Pulmonary artery endothelial cell (primary cell): Measurements from ENCODE around the gene PTGS2. TPM values are rescaled to one million over a fixed set of nuclear protein-coding genes. Genes with fewer than 3 reads are reported as not detected.
A peak's percentile ranks its signal among the peaks of the same experiment; 100 is the strongest.

Experiments used
- DNase-seq: peaks from one replicate; pipeline ENCODE4 v3.0.0-alpha.2; 2011; ENCODE audit warnings: low read depth, low spot score
- total RNA-seq: library from RNA; depleted of rRNA; stranded (reverse); fragments of >200 nt; gene quantifications from 2 replicates; pipeline ENCODE4 v1.2.3, GENCODE V29; 2014

The PTGS2 gene
- total RNA-seq, result 4.9 and 10.0 TPM in 2 replicates

DNA sequence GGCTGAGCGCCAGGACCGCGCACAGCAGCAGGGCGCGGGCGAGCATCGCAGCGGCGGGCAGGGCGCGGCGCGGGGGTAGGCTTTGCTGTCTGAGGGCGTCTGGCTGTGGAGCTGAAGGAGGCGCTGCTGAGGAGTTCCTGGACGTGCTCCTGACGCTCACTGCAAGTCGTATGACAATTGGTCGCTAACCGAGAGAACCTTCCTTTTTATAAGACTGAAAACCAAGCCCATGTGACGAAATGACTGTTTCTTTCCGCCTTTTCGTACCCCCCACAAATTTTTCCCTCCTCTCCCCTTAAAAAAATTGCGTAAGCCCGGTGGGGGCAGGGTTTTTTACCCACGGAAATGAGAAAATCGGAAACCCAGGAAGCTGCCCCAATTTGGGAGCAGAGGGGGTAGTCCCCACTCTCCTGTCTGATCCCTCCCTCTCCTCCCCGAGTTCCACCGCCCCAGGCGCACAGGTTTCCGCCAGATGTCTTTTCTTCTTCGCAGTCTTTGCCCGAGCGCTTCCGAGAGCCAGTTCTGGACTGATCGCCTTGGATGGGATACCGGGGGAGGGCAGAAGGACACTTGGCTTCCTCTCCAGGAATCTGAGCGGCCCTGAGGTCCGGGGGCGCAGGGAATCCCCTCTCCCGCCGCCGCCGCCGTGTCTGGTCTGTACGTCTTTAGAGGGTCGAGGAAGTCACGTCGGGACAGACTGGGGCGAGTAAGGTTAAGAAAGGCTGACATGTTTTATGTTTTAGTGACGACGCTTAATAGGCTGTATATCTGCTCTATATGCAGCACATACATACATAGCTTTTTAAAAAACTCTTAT lies at the start of gene PTGS2:
PTGS2 (minus strand) TSS at position 179 of the 817 bp plus-strand sequence; CDS start at position 46, 133 bp downstream.
- DNase-seq, result peak; percentile 89

DNA sequence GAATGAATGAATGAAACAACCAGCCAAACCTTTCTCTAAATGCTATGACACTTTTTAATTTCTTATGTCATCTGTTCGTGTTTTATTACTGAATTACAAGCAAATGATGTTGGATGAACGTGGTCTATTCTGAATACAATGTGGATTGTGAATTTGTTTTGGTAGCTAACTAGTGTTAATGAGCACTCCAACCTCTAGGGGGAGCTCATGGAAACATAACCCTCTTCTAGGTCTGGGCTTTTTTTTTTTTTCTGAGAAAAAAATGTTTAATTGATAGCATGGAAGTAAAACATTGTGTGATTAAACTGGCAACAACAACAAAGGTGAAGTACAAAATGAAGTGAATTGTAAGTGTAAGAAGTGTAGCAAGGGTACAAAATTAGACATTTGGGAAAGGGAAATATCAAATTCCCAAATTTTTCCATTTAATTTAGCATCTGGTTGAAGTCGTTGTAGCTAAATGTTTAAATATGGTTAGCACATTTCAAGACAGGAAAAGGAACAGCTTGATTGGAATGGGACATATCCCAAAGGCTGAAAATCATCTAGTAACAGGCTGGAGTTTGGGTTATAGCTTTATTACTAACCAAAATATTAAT lies 42.6 kb upstream of the PTGS2 start:
- DNase-seq, result peak; percentile 5

DNA sequence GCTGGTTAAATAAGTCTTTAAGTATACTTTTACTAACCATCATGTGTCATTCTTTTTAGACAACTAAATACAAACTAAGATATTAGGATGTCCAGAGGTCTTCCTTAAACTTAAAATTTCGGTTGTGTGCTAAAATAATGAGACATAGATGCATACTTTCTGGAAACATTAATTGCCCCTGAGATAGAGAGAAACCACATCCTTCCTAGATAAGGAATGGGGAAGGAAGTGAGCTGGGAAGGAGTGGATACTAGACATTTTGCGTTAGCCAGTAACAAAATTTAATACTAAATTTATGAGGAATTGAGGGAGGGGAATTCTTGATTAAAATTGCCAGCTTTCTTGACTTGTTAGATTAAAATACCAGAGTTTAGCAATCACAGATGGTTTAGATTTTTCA lies 37.1 kb upstream of the PTGS2 start:
- no peak for DNase-seq

DNA sequence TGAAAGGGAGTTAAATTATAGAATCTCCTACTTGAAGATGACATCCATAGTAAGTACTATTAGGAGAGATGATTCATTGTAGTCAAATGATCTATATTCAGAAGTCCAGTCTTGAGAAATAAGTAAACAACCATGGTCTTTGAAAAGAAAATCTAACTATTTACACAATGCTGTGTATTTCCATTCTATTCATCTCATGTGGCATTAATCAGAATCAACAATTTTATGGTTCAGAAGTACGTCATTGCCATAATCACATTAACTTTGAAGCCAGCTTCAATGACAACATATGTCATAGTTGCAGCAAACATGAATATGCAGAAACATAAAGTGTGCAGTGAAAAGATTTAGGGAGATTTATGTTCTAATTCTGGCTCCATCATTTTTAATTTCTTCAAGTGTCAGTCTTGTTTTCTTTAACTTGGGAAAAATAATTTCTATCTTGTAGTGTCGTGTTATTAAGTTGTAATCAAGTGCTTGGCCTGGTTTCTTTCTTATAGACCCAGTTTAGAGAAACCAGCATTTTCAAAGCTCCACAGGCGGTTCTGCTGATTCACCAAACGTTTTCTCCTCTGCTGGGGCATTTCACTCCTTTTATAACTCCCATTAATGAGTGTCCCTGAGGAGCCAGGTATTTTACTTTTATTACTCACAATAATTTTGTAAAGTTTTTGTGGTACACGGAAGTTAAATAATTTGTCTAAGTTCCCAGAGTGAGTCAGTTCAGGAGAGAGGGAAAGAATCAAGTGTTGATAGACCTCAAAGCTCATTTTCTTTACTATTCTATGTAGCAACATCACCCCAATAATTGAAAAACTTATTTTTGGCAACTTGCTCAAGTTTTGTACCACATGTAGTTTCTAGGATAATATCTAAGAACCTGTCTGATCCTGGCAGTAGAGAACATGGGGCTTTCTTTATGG lies 35.9 kb upstream of the PTGS2 start:
- DNase-seq, result no peak

DNA sequence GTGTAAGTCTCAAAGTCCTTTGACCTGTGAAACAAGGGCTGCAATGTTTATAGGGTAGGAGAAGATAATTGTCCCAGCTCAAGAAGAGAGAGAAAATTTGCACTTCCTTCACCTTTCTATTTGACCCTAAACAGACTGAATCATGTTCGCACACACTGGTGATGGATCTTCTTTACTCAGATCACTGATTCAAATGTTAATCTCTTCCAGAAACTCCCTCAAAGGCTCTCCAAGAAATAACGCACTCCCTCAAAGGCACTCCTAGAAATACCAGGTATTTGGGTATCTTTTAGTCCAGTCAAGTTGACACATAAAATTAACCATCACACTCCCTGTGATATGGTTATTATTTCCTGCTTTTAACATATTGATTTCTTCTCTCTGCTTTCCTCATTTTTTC lies 30.5 kb upstream of the PTGS2 start:
- no peak for DNase-seq

DNA sequence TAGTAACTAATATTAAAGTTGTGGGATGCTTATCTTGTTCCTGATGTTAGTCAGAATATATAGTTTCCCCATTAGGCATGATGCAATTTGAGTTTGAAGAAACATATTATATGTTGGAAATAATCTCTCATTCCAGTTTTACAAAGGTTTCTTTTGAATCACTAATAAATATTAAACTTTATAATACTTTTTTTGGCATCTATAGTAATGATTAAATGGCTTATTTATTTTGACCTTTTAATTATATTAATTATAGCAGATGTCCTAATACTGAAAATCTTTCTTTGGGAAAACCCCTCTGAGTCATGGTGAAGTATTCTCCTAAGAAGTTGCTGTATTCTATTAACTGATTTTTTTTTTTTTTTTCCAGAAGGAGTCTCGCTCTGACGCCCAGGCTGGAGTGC lies 28.5 kb upstream of the PTGS2 start:
- DNase-seq, result no peak

DNA sequence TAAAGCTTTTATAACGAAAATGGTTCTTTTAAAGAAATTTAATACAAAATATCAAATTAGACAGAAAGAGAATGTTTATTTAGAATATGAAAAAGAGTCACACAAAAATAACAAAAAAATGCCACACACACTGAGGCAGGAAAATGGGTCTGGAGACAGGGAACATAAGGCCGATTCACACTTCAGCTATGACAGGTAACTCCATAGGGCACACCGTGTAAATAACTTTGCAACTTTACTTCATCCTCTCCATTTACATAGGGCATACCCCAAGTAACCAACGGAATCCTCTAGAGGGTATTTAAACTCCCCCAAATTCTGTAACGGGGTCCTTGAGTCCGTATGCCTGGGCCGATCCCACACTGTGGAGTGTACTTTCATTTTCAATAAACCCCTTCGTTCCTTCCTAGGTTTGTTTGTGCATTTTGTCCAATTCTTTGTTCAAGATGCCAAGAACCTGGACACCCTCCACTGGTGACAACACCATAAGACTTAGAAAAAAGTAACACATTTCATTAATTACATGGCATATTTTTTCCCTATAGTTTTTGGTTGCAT lies 23.1 kb upstream of the PTGS2 start:
- no peak for DNase-seq

DNA sequence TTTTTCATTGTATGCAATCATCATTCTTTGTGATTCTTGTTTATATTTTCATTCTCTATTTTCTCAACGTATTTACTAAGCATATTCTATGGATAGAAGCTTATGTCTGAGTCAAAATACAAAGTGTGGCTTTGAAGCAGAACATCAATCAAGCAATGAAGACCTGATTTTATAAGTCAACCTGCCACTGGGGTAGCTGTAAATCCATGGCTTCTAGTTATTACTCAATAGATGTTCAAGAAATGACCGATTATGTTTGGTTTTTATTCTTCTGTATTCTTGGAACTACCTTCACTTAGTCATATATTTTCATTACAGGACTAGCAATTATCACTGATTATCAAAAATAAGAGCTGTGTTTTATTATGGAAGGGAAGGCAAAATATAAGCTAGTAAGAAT lies 20.5 kb upstream of the PTGS2 start:
- no peak for DNase-seq

DNA sequence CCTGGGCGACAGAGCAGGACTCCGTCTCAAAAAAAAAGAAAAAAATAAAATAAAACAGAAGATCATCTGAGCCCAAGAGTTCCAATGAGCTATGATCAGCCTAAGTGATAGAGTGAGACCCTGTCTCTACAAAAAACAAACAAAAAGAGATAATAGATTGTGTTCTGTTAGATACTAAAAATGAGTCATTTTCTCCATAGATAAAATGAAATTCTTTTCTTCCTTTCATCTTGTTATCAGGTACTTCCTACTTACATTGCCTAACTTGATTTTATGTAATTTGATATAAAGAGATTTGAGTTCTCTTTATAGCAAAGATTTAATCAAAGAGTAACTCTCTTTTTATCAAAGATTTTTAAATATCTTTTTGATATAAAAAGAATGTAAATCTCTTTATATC lies 19.3 kb upstream of the PTGS2 start:
- no peak for DNase-seq

DNA sequence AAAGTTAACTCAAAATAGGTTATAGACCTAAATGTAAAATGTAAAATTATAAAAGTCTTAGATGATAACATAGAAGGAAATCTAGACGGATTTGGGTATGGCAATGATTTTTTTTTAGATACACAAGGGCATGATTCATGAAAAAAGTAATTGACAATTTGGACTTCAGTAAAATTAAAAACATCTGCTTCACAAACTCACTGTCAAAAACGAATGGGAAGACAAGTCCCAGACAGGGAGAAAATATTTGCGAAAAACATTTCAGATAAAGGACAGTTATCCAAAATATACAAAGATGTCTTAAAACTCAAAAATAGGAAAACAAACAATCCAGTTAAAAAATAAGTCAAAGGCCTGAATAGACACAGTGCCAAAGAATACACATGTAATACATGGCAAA lies 9.7 kb upstream of the PTGS2 start:
- no peak for DNase-seq

DNA sequence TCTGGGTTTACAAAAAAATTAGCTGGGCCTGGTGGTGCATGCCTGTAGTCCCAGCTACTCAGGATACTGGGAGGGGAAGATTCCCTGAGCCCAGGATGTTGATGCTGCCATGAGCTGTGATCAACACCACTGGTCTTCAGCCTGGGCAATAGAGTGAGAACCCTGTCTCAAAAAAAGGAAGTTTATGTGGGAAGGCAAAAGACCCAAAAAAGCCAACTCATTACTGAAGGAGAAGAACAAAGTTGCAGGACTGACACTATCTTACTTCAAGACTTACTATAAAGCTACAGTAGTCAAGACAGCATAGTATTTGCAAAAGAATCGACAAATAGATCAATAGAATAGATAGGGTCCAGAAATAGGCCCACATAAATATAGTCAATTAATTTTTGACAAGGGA lies 9.2 kb upstream of the PTGS2 start:
- no peak for DNase-seq

DNA sequence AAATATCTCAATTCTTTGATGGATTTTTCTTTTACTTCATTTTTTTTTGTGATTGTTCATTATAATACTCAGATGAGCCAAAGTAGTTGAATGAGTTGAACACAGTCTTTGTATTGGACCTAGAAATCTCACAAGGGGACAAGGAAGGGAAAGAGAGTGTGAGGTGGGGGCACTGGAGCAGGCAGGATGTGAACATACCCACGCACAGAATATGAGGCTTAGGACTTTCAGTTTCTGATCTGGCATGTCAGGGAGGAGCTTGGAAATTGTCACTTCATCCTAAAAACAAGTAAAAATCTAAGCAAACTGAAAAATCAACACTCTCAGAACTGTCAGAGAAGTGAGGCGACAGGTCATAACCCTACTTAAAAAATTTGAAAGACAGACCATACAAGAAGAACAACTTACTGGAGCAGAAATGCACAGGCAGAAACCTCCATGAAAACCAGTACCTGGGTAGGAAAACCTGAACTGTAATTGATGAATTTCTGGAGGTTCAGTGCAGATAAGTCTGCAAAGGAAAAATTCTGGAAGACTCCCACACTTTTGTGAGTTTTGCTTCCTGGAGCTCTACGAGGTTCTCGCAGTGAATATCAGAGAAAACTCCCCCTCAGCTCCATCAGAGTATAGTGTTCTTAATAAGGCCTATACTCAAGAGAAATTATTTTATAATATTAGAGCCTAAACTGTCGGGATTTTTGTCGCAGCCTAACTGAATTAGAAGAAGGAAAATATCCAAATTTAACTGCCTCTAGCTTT lies 3.6 kb upstream of the PTGS2 start:
- DNase-seq, result no peak

DNA sequence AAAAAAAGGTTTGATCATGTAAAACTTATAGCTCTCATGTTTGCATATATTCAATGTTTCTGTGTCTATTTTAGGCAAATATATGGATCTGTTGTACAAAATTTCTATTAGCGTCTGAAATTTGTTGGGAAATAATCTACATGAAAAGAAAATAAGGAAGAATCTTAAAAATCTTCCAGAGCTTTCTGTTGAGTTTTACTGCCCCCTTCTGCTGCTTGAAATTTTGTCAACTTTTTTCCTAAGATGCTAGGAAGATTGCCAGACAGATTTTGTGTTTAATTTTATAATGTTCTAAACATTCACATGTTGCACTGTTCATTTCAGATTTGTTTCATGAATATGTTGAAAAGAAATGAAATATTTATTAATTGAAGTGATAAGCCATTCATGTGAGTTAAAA lies 2.5 kb upstream of the PTGS2 start:
- DNase-seq, result no peak

DNA sequence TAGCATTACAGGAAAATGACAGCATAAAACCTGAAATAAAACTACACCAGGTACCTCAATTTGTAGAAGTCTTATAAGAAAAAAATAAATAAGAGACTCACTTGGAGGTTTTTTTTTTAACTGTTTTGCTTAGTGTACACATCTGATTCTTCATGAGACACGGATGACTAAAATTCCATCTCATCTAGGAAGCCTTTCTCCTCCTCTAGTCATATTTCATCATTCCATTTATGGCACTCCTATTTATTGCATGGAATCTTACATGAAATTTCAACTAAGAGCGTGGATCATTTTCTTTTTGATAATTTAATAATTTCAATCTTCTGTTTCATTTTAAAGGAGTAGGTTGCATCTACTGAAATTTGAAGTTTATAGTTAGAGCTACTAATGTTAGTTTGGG lies 1.6 kb upstream of the PTGS2 start:
- no peak for DNase-seq

DNA sequence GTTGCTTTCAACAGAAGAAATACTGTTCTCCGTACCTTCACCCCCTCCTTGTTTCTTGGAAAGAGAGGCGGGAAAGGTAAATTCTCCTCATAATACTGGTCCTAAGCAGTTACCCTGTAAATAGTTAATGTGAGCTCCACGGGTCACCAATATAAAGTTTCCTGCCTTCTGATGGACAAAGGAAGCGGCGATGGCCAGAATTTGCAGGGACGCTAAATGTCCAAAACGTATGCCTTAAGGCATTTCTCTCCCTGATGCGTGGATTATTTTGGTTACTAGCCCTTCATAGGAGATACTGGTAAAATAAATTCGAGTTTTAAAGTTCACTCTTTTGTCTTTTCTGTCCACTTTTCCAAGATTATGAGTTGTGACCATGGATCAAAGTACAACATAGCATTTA lies 898 bp upstream of the PTGS2 start:
- no peak for DNase-seq

DNA sequence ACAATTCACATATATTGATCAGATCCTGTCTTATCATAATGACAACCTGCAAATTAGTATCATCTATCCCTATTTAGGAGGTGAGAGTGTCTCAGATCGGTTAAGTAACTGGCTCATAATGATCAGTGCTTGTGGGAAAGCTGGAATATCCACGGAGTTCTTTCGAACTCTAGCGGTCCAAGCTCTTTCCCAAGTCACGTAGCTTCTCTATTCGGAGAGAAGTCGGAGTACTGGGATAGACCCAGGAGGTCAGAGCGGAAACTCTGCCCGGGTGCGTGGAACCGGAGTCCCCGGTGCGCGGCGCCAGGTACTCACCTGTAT lies 339 bp downstream of the PTGS2 start:
- DNase-seq, result no peak

DNA sequence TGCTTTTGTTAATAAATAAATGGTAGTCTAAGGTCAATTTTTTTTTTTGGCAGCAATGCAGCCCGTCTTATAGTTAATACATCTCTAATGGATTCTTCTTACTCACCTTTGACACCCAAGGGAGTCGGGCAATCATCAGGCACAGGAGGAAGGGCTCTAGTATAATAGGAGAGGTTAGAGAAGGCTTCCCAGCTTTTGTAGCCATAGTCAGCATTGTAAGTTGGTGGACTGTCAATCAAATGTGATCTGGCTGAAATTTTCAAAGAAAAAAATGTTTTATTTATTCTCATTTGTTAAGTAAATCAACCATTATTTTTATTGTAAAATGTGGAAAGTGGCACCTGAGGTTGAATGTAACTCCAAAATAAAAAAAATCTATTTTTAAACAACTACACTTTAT lies 2.1 kb downstream of the PTGS2 start:
- no peak for DNase-seq

DNA sequence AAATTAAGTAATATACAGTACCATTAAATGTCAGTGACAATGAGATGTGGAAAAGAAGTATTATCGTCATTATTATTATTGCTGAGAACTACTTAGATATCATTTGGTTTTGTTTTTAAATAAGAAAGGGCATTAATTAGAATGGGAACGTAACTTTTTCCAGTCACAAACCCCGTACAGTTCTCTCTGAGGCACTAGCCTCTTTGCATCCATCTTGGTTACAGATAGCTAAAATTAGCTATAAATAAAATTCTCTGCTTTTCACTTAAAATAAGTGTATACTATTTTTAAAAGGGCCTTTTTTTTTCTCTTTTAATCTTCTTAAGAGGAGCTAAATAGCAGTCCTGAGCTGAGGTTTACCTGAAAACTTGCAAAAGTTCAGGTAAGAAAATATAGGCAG lies 7.6 kb downstream of the PTGS2 start:
- no peak for DNase-seq

DNA sequence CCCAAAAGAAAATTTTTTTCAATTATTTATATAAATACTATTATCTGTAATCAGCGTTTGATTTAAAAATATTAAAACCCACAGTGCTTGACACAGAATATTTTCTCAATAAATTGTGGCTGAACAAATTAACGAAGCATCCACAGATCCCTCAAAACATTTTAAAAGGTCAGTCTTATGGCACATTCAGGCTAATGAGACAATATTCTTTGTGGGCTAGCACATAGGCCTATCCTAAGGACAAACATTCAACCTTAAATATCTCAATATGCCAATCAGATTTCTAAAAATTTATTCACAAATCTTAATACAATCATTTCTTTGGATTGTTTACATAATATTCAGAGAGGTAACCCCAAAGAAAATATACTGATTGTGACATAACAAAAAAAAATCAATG lies 8.1 kb downstream of the PTGS2 start:
- no peak for DNase-seq

DNA sequence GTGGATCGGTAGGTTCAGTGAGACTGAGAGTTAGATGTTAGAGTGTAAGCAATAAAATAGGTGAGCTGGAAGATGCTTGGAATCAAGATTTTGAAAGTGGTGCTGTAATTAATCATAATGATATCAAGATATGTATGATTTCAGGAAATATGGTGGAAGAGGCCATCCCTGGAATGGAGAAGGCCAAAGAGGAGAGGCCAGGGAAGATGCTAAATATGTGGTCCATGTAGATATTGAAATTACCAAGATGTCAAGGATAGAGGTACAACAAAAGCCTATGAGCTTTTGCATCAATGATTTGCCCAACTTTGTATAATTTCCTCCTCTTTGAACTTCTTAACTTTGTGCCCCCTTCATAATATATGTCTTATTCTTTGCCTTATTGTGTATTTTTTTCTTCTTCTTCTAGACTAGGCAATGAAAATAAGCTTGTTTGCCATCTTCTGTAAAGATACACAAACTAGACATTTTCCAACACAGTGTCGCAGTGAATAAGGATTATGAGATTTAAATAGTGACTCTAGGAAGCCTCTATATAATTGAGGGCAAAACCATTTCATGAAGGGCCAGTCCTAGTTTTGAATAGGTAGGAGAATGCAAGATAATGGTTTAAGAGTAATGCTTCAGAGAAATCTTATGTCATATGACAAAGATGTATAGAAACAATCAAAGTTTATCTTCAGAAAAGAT lies 8.9 kb downstream of the PTGS2 start:
- no peak for DNase-seq
